ENCODE measurements around the gene DNAAF3. TPM values are rescaled to one million over a fixed set of nuclear protein-coding genes. Genes with fewer than 3 reads are reported as not detected.
A peak's percentile ranks its signal among the peaks of the same experiment; 100 is the strongest.

Gene DNAAF3
- total RNA-seq, 2 experiments from 2014 or later: not detected

DNA sequence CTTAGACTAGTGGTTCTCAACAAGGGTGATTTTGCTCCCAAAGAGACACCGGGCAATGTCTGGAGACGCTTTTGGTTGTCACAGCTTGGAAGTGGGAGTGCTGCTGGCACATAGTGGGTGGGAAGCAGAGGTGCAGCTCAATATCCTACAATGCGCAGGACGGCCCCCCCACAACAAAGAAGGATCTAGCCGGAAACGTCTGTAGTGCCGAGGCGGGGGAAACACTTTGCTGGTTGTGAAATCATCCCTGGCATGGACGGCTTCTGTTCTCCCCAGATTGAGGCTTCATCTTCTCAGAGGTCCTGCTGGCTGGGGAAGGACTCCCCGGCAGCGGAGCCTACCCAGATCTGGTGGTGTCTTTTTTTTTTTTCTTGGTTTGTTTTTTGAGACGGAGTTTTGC is 27.1 kb upstream of the DNAAF3 start:
- POLR2A ChIA-PET: no interaction called here

DNA sequence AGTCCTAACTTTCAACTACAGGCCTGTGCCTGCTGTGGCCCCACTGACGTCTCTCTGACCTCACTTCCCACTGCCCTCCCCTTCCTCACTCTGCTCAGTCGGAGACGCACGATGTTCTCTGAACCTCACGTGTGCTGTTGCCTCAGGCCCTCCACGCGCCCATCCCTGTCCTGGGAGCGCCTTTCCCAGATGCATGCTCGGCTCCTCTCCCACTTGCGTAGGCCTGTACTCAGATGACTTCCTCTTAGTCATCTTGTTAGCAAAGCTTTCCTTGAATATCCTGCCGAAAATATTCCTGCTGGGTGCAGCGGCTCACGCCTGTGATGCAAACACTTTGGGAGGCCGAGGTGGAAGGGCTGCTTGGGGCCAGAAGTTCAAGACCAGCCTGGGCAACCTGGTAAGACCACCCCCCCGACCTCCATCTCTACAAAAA is 23.0 kb upstream of the DNAAF3 start:
- Mint-ChIP-seq H3K36me3 (ENCODE audit: low read depth) (no peaks in the 10 kb centered on the region), H3K4me3 (no peak overlapping the region), H3K9me3 (no peaks in the 10 kb centered on the region), H3K4me1 (peaks cover 19% of the 10 kb centered on the region), H3K27ac (peak overlapping the region; percentile 52), H3K27me3 (peaks cover 1% of the 10 kb centered on the region)
- ChIA-PET CTCF (interaction anchor here (1.2 kb wide), 1 partner anchor 112 kb away, joined by 4 read pairs; no protein-coding TSS in a partner anchor), POLR2A (no interaction called here)
- no peak for DNase-seq

More for the DNA sequence above, 27.1 kb upstream of the DNAAF3 start:
- CTCF ChIA-PET: no interaction called here
- no peak overlapping the region for H3K27ac Mint-ChIP-seq
- peaks cover 9% of the 10 kb centered on the region for H3K4me1 Mint-ChIP-seq
- no peaks in the 10 kb centered on the region for H3K36me3 Mint-ChIP-seq (ENCODE audit: low read depth)
- H3K9me3 Mint-ChIP-seq: no peaks in the 10 kb centered on the region
- no peaks in the 10 kb centered on the region for H3K27me3 Mint-ChIP-seq
- H3K4me3 Mint-ChIP-seq: no peak overlapping the region
- DNase-seq: no peak

DNA sequence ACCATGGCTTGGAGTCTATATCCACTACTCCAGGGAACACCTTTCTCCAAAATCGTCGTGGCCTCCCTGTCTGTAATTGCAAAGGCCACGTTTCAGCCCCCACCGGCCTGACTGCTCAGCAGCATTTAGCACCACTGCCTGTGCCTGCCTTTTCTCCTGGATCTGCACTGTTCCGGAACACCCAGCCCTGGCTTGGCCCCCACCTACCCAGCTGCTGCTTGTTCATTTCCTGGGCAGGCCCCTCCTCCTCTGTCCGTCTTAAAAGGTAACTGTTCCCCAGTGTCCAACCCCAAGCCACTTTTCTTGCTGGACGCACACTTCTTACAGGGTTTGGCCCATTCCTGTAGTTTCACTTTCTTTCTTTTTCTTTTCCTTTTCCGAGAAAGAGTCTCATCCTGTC is 22.2 kb upstream of the DNAAF3 start:
- no peaks in the 10 kb centered on the region for H3K36me3 Mint-ChIP-seq (ENCODE audit: low read depth)
- peaks cover 21% of the 10 kb centered on the region for H3K4me1 Mint-ChIP-seq
- no peak for DNase-seq
- POLR2A ChIA-PET: no interaction called here
- peaks cover 1% of the 10 kb centered on the region for H3K27me3 Mint-ChIP-seq
- CTCF ChIA-PET: interaction anchor here (1.2 kb wide), 1 partner anchor 113 kb away, joined by 4 read pairs; no protein-coding TSS in a partner anchor
- peak overlapping the region; percentile 81 for H3K27ac Mint-ChIP-seq
- H3K4me3 Mint-ChIP-seq: peak overlapping the region; percentile 50
- H3K9me3 Mint-ChIP-seq: no peaks in the 10 kb centered on the region

DNA sequence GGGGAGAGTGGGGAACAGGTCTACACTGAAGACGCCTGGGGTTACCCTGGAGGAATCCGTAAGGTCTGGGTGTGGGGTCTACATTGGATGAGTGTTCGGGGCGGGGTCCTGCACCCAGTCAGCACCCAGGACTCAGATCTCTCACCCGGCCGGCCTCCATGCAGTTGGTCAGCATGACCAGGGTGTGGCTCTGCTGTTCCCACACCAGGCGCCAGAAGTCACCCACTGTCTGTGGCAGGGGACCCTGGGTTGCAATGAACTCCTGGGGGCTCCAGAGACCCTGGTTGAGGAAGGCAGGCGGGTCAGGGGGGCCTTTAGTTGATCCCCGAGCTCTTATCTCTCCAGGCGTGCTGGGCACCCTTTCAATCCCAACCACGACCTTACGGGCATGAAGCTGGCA is 19.7 kb upstream of the DNAAF3 start:
- CTCF ChIA-PET: interaction anchor here (0.6 kb wide), 1 partner anchor 67 kb away, joined by 5 read pairs; no protein-coding TSS in a partner anchor
- peaks cover 21% of the 10 kb centered on the region for H3K4me1 Mint-ChIP-seq
- H3K9me3 Mint-ChIP-seq: no peaks in the 10 kb centered on the region
- H3K27me3 Mint-ChIP-seq: peaks cover 11% of the 10 kb centered on the region
- no peak overlapping the region for H3K27ac Mint-ChIP-seq
- POLR2A ChIA-PET: no interaction called here
- no peak overlapping the region for H3K4me3 Mint-ChIP-seq
- DNase-seq: no peak
- H3K36me3 Mint-ChIP-seq (ENCODE audit: low read depth): no peaks in the 10 kb centered on the region

DNA sequence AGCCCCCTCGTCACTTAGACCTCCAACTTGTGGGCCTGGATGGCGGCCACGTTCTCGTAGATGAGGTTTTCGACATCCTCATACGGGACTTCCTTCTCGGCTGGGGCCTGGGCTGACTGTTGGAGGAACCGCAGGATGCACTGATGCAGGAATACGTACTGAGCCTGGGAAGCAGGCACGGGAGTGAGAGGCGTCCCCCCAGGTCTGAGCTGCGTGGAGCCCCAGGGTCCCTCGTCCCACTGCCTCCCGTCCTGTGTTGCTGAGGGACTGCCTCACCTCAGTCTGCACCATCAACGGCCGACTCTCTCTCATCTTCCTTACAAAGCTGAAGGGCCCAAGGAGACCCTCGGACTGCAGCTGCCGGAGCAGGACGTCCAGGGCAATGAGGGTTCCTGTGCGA is 15.3 kb upstream of the DNAAF3 start:
- no peak overlapping the region for H3K4me3 Mint-ChIP-seq
- peaks cover 29% of the 10 kb centered on the region for H3K4me1 Mint-ChIP-seq
- H3K27me3 Mint-ChIP-seq: peaks cover 37% of the 10 kb centered on the region
- DNase-seq: no peak
- ChIA-PET POLR2A (no interaction called here), CTCF (interaction anchor here (0.6 to 1.9 kb wide), 3 partner anchors 15 to 21 kb away, joined by 3 to 7 read pairs (median 3); partner anchors contain the start of gene DNAAF3)
- no peak overlapping the region for H3K27ac Mint-ChIP-seq
- peaks cover 3% of the 10 kb centered on the region for H3K9me3 Mint-ChIP-seq
- no peaks in the 10 kb centered on the region for H3K36me3 Mint-ChIP-seq (ENCODE audit: low read depth)

GRCh38 chr19:55179606-55180484 is 13.4 kb upstream of the DNAAF3 start, which contains the start of gene SYT5:
Gene SYT5 (minus strand): TSS chr19:55180289. CDS start chr19:55179041, 1,248 bp downstream.
- ChIA-PET CTCF (interaction anchor here (0.6 to 2.6 kb wide), 5 partner anchors 8 to 26 kb away, joined by 3 to 10 read pairs (median 5); no protein-coding TSS in a partner anchor), POLR2A (interaction anchor here (0.7 kb wide), 1 partner anchor 417 kb away, joined by 3 read pairs; no protein-coding TSS in a partner anchor)
- Mint-ChIP-seq H3K27me3 (peaks cover 46% of the 10 kb centered on the region), H3K9me3 (peaks cover 9% of the 10 kb centered on the region), H3K27ac (no peak within 1 kb of the TSS), H3K36me3 (ENCODE audit: low read depth) (no peaks in the 10 kb centered on the region), H3K4me1 (peaks cover 26% of the 10 kb centered on the region), H3K4me3 (peak within 1 kb of the TSS; percentile 59)
- DNase-seq: peak; percentile 69

DNA sequence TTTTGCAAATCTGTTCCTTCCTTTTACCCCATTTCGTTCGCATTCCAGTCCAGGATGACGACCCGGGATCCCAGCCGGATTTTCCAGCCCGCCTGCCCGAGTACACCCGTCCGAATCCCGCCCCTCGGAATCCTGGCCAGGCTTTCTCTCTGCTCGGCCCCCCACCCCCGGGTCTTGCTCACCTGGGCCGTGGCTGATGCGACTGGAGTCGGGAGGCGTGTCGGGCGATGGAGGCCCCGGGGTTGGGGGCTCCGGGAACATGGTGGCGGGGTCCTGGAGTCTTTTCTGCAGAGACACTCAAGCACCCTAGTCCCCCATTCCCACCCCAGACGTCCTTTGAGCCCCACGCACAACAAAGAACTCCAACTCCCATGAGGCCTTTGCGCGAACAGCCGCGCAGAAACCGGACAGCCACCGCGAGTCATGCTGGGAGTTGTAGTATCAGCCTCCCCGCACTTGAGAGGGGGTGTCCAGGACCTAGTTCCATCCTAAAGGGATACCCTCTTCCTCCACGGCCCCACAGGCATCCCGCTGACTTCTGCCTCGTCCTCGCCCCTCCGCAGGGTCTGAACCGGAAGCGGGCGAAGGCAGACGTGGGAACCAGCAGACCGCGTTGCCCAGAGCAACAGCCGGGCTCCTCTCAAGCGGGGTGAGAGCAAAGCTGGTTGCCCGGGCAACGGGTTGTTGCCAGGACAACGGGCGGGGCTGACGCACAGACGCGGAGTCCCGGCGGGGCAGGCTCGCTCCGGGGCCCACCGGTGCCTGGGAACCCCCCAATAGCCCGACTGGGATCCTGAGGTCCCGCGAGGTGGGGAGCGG is 12.6 kb upstream of the DNAAF3 start:
- Mint-ChIP-seq H3K36me3 (ENCODE audit: low read depth) (no peaks in the 10 kb centered on the region), H3K9me3 (peaks cover 9% of the 10 kb centered on the region), H3K27me3 (peaks cover 48% of the 10 kb centered on the region), H3K4me1 (peaks cover 29% of the 10 kb centered on the region), H3K4me3 (peak overlapping the region; percentile 59), H3K27ac (no peak overlapping the region)
- peak; percentile 95 for DNase-seq
- POLR2A ChIA-PET: interaction anchor here (0.7 kb wide), 1 partner anchor 418 kb away, joined by 3 read pairs; no protein-coding TSS in a partner anchor
- CTCF ChIA-PET: interaction anchor here (0.6 to 2.6 kb wide), 4 partner anchors 12 to 27 kb away, joined by 3 to 10 read pairs (median 4); no protein-coding TSS in a partner anchor

GRCh38 chr19:55176076-55176475 is 9.7 kb upstream of the DNAAF3 start:
- DNase-seq: no peak
- H3K4me1 Mint-ChIP-seq: peaks cover 38% of the 10 kb centered on the region
- no peak overlapping the region for H3K27ac Mint-ChIP-seq
- H3K27me3 Mint-ChIP-seq: peaks cover 63% of the 10 kb centered on the region
- ChIA-PET POLR2A (no interaction called here), CTCF (interaction anchor here (0.6 to 1.2 kb wide), 2 partner anchors 9 to 328 kb away, joined by 3 read pairs; no protein-coding TSS in a partner anchor)
- peaks cover 9% of the 10 kb centered on the region for H3K9me3 Mint-ChIP-seq
- H3K36me3 Mint-ChIP-seq (ENCODE audit: low read depth): no peaks in the 10 kb centered on the region
- no peak overlapping the region for H3K4me3 Mint-ChIP-seq

- ChIA-PET POLR2A (no interaction called here), CTCF (interaction anchor here (1.0 to 1.5 kb wide), 3 partner anchors 8 to 16 kb away, joined by 3 to 5 read pairs (median 4); no protein-coding TSS in a partner anchor)
- H3K27me3 Mint-ChIP-seq: peaks cover 60% of the 10 kb centered on the region
- no peak overlapping the region for H3K27ac Mint-ChIP-seq
- no peak for DNase-seq
- H3K9me3 Mint-ChIP-seq: peaks cover 9% of the 10 kb centered on the region
- peaks cover 35% of the 10 kb centered on the region for H3K4me1 Mint-ChIP-seq
- no peak overlapping the region for H3K4me3 Mint-ChIP-seq
- no peaks in the 10 kb centered on the region for H3K36me3 Mint-ChIP-seq (ENCODE audit: low read depth)
Measured at GRCh38 chr19:55175117-55175867, 8.9 kb upstream of the DNAAF3 start.

GRCh38 chr19:55174425-55175116 is 8.2 kb upstream of the DNAAF3 start:
- no peak for DNase-seq
- no peak overlapping the region for H3K27ac Mint-ChIP-seq

DNA sequence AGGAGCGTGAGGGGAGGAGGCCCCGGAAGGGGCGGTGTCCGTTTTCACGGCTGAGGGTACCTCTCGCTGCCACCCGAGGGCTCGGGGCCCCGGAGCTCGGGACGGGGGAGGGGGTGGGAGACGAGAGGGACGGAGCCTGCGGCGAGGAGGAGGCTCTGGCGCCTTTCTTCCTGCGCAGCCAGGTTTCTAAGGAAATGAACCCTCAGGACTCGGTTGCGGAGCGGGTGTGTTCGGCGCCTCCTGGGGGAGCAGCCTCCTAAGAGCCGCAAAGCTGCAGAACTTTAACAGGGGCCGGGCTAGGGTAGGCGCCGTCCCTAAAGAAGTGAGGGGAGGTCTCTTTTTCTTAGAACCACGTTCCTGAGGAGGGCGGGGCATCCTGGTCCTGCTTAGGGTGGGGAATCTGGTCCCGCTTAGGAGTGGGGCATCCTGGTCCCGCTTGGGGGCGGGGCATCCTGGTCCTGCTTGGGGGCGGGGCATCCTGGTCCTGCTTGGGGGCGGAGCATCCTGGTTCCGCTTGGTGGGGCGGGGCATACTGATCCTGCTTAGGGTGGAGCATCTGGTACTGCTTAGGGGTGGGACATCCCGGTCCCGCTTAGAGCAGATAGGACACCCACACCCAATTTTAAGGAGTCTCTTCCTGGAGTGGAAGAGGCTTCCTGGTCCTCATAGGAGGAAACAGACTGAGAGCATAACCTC is 7.4 kb upstream of the DNAAF3 start:
- POLR2A ChIA-PET: no interaction called here
- peak; percentile 39 for DNase-seq
- H3K4me3 Mint-ChIP-seq: peak overlapping the region; percentile 57
- H3K9me3 Mint-ChIP-seq: peaks cover 9% of the 10 kb centered on the region
- peaks cover 24% of the 10 kb centered on the region for H3K4me1 Mint-ChIP-seq
- no peak overlapping the region for H3K27ac Mint-ChIP-seq
- CTCF ChIA-PET: interaction anchor here (0.6 to 2.0 kb wide), 6 partner anchors 13 to 302 kb away, joined by 3 to 7 read pairs (median 4); partner anchors contain the start of gene ZNF628
- peaks cover 65% of the 10 kb centered on the region for H3K27me3 Mint-ChIP-seq
- no peaks in the 10 kb centered on the region for H3K36me3 Mint-ChIP-seq (ENCODE audit: low read depth)

More at GRCh38 chr19:55174425-55175116, 8.2 kb upstream of the DNAAF3 start:
- no peaks in the 10 kb centered on the region for H3K36me3 Mint-ChIP-seq (ENCODE audit: low read depth)
- peak overlapping the region; percentile 57 for H3K4me3 Mint-ChIP-seq
- CTCF ChIA-PET: interaction anchor here (0.8 to 1.5 kb wide), 3 partner anchors 14 to 45 kb away, joined by 4 to 5 read pairs (median 5); no protein-coding TSS in a partner anchor
- POLR2A ChIA-PET: no interaction called here
- peaks cover 9% of the 10 kb centered on the region for H3K9me3 Mint-ChIP-seq
- H3K4me1 Mint-ChIP-seq: peaks cover 30% of the 10 kb centered on the region
- H3K27me3 Mint-ChIP-seq: peaks cover 60% of the 10 kb centered on the region
